Measurements from ENCODE around the gene CCDC33.
A peak's percentile ranks its signal among the peaks of the same experiment; 100 is the strongest.

The CCDC33 gene

DNA sequence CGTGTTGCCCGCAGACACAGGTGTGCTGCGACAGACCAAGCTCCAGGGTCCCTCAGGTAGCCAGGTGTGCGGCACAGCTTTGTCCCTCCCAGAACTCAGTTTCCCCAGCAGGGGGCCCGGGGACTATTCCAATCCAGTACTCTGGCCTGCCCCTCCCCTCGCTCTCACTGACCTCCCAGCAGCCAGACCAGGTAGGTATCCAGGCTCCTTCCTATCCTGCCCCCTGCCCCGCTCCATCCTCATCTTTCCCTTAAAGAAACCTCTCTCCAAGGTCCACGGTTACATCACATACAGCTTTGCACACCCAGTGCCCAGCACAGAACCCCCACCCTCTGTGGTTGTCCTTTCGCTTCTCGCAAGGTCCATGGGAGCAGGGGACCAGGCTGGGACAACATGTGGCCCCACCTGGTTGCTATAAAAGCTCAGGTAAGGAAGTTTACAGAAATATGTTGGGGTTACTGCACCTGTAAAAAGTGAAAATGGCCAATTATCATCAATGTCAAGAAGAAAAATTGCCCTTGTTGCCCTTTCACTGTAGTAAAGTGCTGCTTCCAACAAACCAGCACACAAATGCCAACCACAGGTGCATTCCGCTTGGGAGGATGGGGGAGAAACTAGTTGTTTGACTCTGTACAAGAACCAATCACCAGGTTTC, 138.6 kb downstream of the CCDC33 start:
- H3K4me3 ChIP-seq (ENCODE audit: low read depth in 1 of 2, low read length in 1 of 2), result peak overlapping the region; percentile 85
- H3K36me3 ChIP-seq, result no peaks in the 10 kb centered on the region
- H3K9me3 ChIP-seq, result no peaks in the 10 kb centered on the region
- TF ChIP-seq, protein P1, sequence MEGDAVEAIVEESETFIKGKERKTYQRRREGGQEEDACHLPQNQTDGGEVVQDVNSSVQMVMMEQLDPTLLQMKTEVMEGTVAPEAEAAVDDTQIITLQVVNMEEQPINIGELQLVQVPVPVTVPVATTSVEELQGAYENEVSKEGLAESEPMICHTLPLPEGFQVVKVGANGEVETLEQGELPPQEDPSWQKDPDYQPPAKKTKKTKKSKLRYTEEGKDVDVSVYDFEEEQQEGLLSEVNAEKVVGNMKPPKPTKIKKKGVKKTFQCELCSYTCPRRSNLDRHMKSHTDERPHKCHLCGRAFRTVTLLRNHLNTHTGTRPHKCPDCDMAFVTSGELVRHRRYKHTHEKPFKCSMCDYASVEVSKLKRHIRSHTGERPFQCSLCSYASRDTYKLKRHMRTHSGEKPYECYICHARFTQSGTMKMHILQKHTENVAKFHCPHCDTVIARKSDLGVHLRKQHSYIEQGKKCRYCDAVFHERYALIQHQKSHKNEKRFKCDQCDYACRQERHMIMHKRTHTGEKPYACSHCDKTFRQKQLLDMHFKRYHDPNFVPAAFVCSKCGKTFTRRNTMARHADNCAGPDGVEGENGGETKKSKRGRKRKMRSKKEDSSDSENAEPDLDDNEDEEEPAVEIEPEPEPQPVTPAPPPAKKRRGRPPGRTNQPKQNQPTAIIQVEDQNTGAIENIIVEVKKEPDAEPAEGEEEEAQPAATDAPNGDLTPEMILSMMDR (IDR thresholded peaks at IDR 0.05), result no peak
- H3K27ac ChIP-seq, result no peak overlapping the region
- peaks cover 64% of the 10 kb centered on the region for H3K27me3 ChIP-seq
- peaks cover 17 to 19% of the 10 kb centered on the region in 2 experiments for H3K4me1 ChIP-seq (ENCODE audit: control insufficient read depth in 1 of 2, insufficient read depth in 1 of 2, low read depth in 1 of 2, low read length in 1 of 2)

GRCh38 chr15:74375303-74375693, 139.2 kb downstream of the CCDC33 start:
- H3K4me3 ChIP-seq (ENCODE audit: low read depth in 1 of 2, low read length in 1 of 2), result no peak overlapping the region

DNA sequence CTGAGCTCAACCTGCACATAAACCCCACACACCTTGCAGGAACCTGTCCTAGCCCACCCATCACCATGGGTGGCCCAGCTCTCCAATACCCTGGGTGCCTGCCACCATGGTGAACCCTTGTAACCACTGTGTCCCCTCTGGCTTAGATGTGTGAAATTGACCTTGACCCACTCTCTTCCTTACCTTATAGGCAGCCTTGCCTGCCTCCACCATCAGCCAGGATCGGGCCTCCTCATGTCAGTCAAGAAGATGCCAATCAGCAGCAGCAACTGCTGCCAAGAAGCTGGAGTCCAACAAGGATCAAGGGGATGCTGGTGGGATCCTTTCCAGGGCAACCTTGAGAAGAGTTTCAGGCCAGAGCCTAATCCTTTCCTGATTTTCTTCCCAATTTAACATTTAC, 140.1 kb downstream of the CCDC33 start:
- TF ChIP-seq, protein P1 (IDR thresholded peaks at IDR 0.05), result no peak
- Histone ChIP-seq H3K9me3 (no peaks in the 10 kb centered on the region), H3K36me3 (no peaks in the 10 kb centered on the region), H3K27ac (no peak overlapping the region), H3K27me3 (peaks cover 54% of the 10 kb centered on the region), H3K4me3 (ENCODE audit: low read depth in 1 of 2, low read length in 1 of 2) (no peak overlapping the region), H3K4me1 (ENCODE audit: control insufficient read depth in 1 of 2, insufficient read depth in 1 of 2, low read depth in 1 of 2, low read length in 1 of 2) (peaks cover 17 to 19% of the 10 kb centered on the region in 2 experiments)

More at GRCh38 chr15:74375303-74375693, 139.2 kb downstream of the CCDC33 start:
- Histone ChIP-seq H3K4me1 (ENCODE audit: control insufficient read depth in 1 of 2, insufficient read depth in 1 of 2, low read depth in 1 of 2, low read length in 1 of 2) (peaks cover 17 to 19% of the 10 kb centered on the region in 2 experiments), H3K36me3 (no peaks in the 10 kb centered on the region), H3K27me3 (peaks cover 63% of the 10 kb centered on the region), H3K27ac (no peak overlapping the region), H3K9me3 (no peaks in the 10 kb centered on the region)
- TF ChIP-seq, protein P1 (IDR thresholded peaks at IDR 0.05), result peak; percentile 91

DNA sequence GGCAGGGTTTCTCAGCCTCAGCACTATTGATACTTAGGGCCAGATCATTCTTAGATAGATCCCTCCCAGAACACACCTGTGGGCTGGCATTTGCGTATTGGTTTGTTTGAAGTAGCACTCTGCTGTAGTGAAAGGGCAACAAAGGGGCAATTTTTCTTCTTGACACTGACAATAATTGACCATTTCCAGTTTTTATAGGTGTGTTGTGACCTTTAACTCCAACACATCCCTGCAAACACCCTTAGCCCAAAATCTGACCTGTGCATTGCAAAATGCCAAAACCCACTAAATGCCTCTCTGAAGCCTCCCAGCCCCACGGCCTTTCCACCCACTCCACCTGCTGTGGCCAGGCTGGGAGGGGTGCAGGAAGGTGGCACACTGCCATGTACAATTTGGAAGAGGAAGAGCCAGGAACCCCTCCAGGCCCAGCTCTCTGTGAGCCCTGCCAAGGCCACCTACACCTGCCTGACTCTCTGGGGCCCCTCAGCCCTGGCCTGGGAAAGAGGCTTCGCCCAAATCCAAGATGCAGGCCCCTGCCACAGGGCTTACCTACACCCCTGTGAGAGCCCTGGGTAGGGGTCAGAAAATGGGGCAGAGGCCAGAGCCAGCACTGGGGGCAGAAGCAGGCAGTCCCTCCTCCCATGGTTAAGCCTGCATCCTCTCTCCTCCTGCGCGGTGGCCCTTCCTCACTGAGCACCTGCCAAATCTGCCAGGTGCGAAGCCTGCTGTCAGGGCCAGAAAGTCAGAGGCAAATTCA, 140.9 kb downstream of the CCDC33 start:
- Histone ChIP-seq H3K4me3 (ENCODE audit: low read depth in 1 of 2, low read length in 1 of 2) (no peak overlapping the region), H3K27ac (no peak overlapping the region), H3K27me3 (peaks cover 46% of the 10 kb centered on the region), H3K9me3 (no peaks in the 10 kb centered on the region), H3K4me1 (ENCODE audit: control insufficient read depth in 1 of 2, insufficient read depth in 1 of 2, low read depth in 1 of 2, low read length in 1 of 2) (peaks cover 17 to 19% of the 10 kb centered on the region in 2 experiments), H3K36me3 (no peaks in the 10 kb centered on the region)
- TF ChIP-seq, protein P1 (IDR thresholded peaks at IDR 0.05), result no peak

DNA sequence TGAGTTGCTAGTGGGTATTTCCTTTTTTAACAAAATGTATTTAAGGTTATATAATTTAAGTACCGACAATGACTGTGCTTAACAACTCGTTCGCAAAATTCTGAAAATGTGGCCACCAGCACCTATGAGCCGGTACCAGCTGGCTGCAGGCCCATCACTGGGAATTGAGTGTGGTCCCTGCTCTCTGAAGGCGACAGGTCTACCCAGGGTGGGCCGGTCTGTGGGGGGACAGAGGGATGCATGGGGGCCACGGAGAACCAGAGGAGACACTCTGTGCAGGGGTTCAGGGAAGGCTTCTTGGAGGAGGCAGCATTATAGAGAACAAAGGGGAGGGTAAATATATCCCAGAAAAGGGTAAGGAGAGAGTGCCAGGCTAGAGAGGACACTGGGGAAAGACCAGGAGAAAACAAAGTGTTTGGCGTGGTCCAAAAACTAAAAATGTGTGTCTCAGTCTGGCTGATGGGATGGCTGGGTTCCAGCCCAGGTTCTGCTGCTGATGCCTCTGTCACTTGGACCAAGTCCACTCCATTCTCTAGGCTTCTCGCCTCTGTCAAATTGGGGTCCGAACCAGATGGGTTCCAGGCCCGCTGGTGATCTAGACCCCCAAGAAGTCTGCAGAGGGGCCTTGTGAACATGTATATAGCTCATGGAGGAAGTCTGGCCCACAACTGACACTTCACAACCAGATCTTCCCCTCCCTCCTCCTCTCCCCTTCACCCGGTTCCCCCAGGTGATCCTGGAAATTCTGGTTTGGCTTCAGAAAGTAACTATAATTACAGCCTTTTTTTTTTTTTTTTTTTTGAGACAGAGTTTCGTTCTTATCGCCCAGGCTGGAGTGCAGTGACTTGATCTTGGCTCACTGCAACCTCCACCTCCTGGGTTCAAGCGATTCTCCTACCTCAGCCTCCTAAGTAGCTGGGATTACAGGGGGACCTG, 142.0 kb downstream of the CCDC33 start:
- Histone ChIP-seq H3K4me3 (ENCODE audit: low read depth in 1 of 2, low read length in 1 of 2) (no peak overlapping the region), H3K27ac (no peak overlapping the region), H3K27me3 (peaks cover 36% of the 10 kb centered on the region), H3K36me3 (no peaks in the 10 kb centered on the region), H3K4me1 (ENCODE audit: control insufficient read depth in 1 of 2, insufficient read depth in 1 of 2, low read depth in 1 of 2, low read length in 1 of 2) (peaks cover 17 to 19% of the 10 kb centered on the region in 2 experiments), H3K9me3 (no peaks in the 10 kb centered on the region)
- TF ChIP-seq, protein P1 (IDR thresholded peaks at IDR 0.05), result no peak

Measured in neutrophil (primary cell).